Activated CD4-positive, alpha-beta T cell treated with anti-CD3 and anti-CD28 coated beads, Interleukin-2, amount 50 U/mL, for 24 hours (primary cell): ENCODE measurements around the gene TERT.
"Not testable (repeated sequence)": the region's sequence is repeated elsewhere in the genome, so short reads cannot be mapped to it uniquely, and the experiment has no call there.

Experiments
- DNase-seq, 2 donors: peaks; one replicate each; pipeline ENCODE4 v3.0.0-alpha.2; 2020; ENCODE audit warnings: low read depth in 1 of 2, low spot score in 1 of 2

TERT gene

DNA sequence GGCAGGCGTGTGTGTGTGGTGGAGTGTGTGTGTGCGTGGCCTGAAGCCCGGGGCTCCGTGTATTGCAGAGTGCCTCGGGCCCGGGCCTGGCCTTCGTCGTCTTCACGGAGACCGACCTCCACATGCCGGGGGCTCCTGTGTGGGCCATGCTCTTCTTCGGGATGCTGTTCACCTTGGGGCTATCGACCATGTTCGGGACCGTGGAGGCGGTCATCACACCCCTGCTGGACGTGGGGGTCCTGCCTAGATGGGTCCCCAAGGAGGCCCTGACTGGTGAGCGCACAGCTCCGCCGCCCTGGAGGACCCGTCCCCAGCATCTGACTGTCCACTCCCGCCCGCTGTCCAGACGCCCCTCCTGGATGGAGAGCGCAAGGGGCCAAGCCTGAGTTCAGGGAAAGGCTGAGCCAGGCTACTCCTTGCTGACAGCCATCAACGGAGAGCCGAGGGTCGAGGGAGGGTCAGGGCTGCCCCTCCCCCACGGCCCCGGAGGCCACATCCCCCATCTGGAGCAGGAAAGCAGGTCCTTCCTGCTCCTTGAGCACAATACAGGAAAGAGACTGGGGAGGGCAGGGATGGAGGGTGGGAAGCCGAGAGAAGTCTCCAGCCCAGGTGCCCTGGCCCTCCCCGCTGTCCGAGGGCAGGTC lies 51.3 kb downstream of the TERT start:
- DNase-seq = no peak

DNA sequence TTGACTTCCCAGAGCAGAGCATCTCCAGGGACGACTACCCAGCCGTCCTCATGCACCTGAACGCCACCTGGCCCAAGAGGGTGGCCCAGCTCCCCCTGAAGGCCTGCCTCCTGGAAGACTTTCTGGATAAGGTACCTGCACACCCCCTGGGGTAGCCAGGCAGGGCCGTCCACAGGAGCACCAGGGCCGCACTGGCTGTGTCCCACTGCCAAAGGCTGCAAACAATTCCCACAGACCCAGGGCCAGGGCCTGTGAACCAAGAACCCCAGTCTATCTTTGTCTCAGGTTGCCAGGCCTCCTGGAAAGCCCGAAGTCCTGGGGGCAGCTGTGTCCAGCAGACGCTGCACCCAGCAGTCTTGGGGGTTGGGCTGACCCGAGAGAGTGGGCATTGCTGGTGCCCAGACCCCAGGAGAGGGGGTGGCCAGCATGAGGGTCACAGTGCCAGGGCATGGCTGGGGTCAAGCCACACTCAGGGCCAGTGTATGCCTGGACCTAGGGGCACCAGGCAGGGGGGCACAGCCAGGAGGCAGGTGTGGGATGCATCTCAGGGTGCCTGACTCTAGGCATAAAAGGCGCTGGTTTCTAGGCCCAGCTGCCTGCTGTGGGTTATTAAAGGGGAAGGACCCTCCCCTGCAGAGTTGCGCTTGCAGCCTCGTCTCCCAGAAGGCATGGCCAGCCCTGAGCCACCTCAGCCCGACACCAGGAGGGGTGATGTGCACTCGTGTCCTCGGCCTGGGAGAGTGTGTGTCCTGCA lies 52.0 kb downstream of the TERT start:
- no peak for DNase-seq

- DNase-seq = no peak
These were observed 53.3 kb downstream of the TERT start for GRCh38 chr5:1241509-1242080.

DNA sequence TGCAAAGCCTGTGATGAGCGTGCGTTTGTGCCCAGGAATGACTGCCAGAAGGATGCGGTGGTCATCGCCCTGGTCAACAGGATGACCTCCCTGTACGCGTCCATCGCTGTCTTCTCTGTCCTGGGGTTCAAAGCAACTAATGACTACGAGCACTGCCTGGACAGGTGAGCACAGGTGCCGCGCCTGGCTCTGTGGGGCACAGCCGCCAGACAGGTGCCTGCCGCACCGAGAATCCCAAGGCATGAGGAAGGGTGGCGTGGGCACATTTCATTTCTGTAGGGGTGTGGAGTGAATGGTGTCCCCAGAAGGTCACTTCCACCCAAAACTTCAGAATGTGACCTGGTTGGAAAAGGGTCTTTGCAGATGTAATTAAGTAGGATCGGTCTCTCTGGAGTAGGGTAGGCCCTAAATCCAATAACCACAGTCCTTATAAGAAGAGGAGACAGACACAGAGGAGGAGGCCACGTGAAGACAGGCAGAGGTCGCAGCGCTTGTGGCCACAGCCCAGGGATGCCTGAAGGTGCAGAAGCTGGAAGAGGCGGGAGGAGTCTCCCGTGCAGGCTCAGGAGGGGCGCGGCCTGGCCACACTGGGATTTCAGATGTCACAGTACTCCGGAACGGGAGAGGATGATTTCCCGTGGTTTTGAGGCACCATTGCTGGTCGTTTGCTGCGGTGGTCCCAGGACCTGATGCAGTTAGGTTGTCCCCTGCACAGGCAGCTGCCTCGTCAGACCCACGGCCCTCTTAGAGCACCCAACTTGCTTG lies 54.2 kb downstream of the TERT start:
- DNase-seq = no peak

- DNase-seq = no peak
These were observed 55.2 kb downstream of the TERT start for GRCh38 chr5:1239505-1240251.

GRCh38 chr5:1235838-1236237 lies 59.0 kb downstream of the TERT start:
- no peak for DNase-seq

DNA sequence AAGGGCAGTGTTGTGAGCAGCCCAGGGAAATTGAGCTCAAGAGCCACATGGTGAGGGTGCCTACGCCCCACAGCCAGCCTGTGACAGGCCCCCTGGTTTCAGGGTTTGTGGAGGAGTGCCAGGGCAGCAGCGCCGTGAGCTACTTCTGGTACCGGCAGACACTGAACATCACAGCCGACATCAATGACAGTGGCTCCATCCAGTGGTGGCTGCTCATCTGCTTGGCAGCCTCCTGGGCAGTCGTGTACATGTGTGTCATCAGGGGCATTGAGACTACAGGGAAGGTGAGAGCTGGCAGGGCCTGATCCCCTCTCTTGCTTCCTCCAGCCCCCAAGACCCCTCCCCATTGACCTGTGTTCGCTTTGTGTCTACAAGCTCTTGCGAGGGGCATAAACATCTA lies 59.5 kb downstream of the TERT start:
- no peak for DNase-seq

GRCh38 chr5:1232780-1233179 lies 62.1 kb downstream of the TERT start:
- no peak for DNase-seq

- DNase-seq = no peak
These were observed 63.4 kb downstream of the TERT start for GRCh38 chr5:1231354-1231905.

GRCh38 chr5:1230551-1230950 lies 64.3 kb downstream of the TERT start:
- no peak for DNase-seq

DNA sequence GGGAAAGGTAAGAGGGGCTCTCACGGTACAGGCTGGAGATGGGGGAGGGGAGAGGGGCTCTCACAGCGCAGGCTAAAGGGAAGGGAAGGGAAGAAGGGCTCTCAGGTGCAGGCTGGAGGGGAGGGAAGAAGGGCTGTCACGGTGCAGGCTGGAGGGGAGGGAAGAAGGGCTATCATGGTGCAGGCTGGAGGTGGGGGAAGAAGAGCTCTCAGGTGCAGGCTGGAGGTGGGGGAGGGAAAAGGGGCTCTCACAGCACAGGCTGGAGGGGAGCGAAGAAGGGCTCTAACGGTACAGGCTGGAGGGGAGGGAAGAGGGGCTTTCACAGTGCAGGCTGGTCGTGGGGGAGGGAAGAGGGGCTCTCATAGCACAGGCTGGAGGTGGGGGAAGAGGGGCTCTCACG lies 65.0 kb downstream of the TERT start:
- no peak for DNase-seq

GRCh38 chr5:1229023-1229422 lies 65.8 kb downstream of the TERT start:
- not testable (repeated sequence) for DNase-seq

DNA sequence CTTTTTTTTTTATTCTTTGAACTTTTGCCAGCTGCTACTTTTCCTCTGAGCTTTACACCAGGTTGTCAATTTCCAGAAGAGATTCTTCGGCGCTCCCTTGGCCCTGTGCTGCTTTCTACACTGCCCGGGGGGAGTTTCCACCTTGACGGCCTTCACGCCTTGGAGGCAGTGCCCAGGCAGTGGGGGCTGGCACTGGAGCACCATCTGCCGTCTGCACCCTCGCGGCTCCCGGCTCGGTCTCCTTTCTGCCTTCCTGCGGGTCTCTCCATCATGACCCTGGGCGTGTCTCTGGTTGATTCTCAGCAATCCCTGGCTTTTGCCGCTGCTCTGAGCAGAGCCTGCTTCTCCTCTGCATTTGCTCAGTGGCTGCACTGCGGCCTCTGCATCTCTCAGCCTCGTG lies 66.7 kb downstream of the TERT start:
- no peak for DNase-seq

- DNase-seq = no peak
These were observed 67.2 kb downstream of the TERT start for GRCh38 chr5:1227667-1228066.

GRCh38 chr5:1226839-1227581 lies 67.9 kb downstream of the TERT start:
- no peak for DNase-seq

DNA sequence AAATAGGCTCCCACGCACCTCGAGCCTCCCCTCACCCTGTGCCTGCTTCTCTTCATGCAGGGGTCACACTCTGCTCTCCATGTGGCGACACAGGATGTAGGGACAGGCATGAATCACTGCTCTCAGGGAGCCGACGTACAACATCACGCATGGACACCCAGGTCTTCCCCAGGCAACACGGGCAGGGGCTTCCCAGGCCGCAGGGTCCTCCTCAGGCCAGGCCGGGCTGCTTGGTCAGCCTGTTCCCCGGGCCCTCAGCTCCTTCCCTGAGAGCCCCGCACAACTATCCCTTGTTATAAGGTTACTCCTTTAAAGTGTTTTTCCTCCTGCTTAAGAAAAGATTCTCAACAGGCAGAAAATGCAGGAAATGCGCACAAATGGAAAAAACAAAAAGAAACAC lies 68.6 kb downstream of the TERT start:
- no peak for DNase-seq

DNA sequence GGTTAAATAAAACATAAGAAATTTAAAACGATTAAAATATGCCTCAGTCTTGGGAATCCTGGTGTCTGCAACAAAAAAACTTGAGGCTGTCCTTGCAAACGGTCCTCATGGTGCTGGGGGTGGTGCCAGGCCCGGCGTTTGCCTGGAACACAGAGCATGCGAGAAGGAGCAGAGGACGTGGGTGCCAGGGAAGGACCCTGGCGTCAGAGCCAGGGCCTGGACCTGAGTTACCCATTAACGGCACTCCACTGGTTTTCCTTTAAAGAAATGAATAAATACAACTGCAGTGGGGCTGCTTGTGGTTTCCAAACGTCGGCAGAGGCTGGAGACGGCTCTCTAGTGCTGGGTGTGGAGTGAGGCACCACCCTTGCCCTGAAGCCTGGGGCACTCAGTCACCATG lies 69.8 kb downstream of the TERT start, which contains the start of gene SLC6A18:
Gene SLC6A18 (plus strand): TSS at position 301 of the 400 bp plus-strand sequence. CDS start 97 bp downstream, at position 398.
- no peak for DNase-seq

DNA sequence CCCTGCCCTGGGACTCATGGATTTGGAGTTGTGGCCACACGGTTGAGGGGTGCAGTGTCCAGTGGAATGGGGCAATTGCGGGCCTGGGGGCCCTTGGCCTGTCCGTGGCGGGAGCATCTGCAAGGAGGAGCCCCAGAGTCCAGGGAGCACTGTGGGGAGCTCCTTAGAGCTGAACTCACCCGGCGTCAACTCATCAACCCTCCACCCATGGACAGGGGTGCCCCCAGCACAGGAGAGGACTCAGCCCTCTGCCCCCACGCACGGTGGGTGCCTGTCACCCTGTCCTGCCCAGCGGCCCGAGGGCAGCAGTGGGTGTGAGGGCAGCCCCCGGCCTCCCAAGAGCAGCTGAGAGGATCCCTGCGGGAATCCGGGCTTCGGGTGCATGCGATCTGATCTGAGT lies 70.2 kb downstream of the TERT start:
- no peak for DNase-seq

GRCh38 chr5:1223278-1223670 lies 71.6 kb downstream of the TERT start:
- no peak for DNase-seq
